HG03558 (cell line): ENCODE data around the gene PROSER3.
"Not testable (repeated sequence)": the region's sequence is repeated elsewhere in the genome, so short reads cannot be mapped to it uniquely, and the experiment has no call there.

ENCODE experiments used
- ATAC-seq: cut with Tn5 transposase; IDR thresholded peaks from one replicate; pipeline ENCODE4 v1.9.1; 2021; ENCODE audit warnings: moderate number of reproducible peaks; ENCODE audit not compliant: unreplicated experiment; ENCODE audit errors: extremely low read depth

The PROSER3 gene

DNA sequence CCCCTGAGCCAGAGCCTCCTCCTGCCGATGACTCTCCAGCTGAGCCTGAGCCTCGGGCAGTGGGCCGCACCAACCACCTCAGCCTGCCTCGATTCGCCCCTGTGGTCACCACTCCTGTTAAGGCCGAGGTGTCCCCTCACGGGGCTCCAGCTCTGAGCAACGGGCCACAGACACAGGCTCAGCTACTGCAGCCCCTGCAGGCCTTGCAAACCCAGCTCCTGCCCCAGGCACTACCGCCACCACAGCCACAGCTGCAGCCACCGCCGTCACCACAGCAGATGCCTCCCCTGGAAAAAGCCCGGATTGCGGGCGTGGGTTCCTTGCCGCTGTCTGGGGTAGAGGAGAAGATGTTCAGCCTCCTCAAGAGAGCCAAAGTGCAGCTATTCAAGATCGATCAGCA lies 36.6 kb upstream of the PROSER3 start:
- no peak for ATAC-seq

GRCh38 chr19:35722461-35722860 lies 35.5 kb upstream of the PROSER3 start:
- ATAC-seq, result no peak

- ATAC-seq, result no peak
Measured at GRCh38 chr19:35722897-35723296, 35.1 kb upstream of the PROSER3 start.

- no peak for ATAC-seq
Measured at GRCh38 chr19:35723671-35724070, 34.3 kb upstream of the PROSER3 start.

DNA sequence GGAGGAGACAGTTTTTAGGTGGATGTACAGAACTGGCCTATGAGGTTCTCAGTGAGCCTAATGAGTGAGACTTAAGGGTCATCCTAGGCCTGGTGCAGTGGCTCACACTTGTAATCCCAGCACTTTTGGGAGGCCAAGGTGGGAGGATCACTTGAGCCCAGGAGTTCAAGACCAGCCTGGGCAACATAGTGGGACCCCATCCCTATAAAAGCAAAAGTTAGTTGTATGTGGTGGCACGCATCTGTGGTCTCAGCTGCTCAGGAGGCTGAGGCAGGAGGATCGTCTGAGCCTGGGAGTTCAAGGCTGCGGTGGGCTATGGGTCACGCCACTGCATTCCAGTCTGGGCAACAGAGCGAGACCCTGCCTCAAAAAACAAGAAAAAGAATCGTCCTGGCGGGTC lies 33.8 kb upstream of the PROSER3 start:
- not testable (repeated sequence) for ATAC-seq

- ATAC-seq, result no peak
Measured at GRCh38 chr19:35724560-35724959, 33.4 kb upstream of the PROSER3 start.

DNA sequence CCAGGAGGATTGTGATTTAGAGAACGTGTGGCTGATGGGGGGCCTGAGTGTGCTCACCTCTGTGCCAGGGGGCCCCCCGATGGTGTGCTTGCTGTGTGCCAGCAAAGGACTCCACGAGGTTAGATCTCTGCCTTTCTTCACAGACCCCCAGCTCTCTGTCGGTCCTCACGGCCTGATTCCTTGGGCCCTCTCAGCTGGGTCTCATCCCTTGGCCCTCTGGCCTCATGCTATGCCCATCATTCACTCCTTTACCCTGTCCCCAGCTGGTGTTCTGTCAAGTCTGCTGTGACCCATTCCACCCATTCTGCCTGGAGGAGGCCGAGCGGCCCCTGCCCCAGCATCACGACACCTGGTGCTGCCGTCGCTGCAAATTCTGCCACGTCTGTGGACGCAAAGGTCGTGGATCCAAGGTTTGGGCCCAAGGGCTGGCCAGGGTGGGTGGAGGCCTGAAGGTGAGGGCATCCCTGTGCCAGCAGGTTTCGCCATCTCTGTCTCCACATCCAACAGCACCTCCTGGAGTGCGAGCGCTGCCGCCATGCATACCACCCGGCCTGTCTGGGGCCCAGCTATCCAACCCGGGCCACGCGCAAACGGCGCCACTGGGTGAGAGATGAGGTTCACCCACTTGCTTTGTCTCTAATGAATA lies 32.6 kb upstream of the PROSER3 start:
- ATAC-seq, result no peak

DNA sequence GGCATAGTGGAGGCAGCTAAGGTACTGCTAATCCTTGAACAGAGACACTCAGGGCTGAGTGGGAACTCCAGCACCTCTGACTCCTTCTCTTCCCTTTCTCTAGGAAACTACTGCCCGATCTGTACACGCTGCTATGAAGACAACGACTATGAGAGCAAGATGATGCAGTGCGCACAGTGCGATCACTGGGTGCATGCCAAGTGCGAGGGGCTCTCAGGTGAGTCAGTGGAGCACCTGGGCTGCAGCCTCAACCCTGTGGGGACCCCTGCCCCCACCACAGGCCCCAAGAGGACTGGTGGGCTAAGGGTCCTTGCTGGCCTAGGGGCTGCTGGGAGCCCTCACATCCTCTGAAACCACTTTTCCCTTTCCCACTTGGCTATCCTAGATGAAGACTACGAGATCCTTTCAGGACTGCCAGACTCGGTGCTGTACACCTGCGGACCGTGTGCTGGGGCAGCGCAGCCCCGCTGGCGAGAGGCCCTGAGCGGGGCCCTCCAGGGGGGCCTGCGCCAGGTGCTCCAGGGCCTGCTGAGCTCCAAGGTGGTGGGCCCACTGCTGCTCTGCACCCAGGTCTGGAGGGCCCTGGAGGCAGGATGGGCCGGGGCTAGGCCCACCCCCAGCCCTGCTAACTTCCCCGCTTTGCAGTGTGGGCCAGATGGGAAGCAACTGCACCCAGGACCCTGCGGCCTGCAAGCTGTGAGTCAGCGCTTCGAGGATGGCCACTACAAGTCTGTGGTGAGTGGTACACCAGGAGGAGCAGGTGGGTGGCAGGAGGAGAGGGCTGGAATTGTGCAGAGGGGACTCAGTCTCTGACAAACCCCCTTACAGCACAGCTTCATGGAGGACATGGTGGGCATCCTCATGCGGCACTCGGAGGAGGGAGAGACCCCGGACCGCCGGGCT lies 30.7 kb upstream of the PROSER3 start:
- no peak for ATAC-seq

GRCh38 chr19:35727956-35728706 lies 29.8 kb upstream of the PROSER3 start:
- ATAC-seq, result no peak

DNA sequence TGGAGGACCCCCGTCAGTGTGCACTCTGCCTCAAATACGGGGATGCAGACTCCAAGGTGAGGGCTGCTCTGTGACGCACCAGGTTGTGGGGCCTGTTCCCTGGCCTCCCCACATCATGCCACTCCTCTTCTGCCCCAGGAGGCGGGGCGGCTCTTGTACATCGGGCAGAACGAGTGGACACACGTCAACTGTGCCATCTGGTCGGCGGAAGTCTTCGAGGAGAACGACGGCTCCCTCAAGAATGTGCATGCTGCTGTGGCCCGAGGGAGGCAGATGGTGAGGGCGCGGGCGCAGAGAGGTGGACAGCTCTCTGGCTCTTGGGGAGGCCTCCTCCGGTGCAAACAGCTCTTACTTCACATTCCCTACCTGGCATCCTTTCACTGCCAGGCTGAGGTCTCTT lies 29.0 kb upstream of the PROSER3 start:
- ATAC-seq, result no peak

DNA sequence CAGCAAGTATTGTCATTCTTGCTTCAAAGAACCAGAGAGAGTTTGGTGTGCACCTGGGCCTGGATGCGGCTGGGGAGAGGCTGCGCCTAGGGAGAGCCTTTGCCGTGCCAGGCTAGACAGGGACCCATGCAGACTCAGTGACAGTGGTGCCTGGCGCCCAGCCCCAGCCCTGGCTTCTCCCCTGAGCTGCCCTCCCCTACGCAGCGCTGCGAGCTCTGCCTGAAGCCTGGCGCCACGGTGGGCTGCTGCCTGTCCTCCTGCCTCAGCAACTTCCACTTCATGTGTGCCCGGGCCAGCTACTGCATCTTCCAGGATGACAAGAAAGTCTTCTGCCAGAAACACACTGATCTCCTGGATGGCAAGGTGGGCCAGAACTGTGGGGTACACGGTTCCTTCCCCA lies 28.2 kb upstream of the PROSER3 start:
- ATAC-seq, result no peak

DNA sequence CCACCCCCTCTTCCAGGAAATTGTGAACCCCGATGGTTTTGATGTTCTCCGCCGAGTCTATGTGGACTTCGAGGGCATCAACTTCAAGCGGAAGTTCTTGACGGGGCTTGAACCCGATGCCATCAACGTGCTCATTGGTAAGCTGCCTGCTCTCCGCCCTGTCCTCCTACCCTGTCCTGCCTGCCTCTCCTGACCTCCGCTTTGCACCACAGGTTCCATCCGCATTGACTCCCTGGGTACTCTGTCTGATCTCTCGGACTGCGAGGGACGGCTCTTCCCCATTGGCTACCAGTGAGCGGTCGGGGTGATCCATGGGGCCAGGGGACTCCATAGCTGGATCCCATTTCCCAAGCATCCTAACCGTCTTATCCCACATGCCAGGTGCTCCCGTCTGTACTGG lies 27.6 kb upstream of the PROSER3 start:
- no peak for ATAC-seq

GRCh38 chr19:35731353-35731752 lies 26.6 kb upstream of the PROSER3 start:
- ATAC-seq, result no peak

DNA sequence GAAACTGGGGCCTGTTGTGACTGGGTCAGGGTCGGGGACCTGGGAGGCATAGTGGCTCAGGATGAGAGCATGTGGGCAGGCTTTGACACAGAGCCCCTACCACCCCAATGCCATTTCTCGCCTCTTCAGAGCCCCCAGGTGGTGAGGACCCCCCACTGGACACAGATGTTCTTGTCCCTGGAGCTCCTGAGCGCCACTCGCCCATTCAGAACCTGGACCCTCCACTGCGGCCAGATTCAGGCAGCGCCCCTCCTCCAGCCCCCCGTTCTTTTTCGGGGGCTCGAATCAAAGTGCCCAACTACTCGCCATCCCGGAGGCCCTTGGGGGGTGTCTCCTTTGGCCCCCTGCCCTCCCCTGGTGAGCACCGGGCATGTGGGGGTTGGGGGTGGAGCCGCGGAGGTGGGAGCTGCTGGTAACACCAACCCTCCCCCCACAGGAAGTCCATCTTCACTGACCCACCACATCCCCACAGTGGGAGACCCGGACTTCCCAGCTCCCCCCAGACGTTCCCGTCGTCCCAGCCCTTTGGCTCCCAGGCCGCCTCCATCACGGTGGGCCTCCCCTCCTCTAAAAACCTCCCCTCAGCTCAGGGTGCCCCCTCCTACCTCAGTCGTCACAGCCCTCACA lies 26.1 kb upstream of the PROSER3 start:
- ATAC-seq, result no peak

GRCh38 chr19:35732540-35733179 lies 25.3 kb upstream of the PROSER3 start:
- ATAC-seq, result no peak

- ATAC-seq, result no peak
Measured at GRCh38 chr19:35733180-35734125, 24.5 kb upstream of the PROSER3 start.

GRCh38 chr19:35734273-35734672 lies 23.7 kb upstream of the PROSER3 start:
- ATAC-seq, result no peak

DNA sequence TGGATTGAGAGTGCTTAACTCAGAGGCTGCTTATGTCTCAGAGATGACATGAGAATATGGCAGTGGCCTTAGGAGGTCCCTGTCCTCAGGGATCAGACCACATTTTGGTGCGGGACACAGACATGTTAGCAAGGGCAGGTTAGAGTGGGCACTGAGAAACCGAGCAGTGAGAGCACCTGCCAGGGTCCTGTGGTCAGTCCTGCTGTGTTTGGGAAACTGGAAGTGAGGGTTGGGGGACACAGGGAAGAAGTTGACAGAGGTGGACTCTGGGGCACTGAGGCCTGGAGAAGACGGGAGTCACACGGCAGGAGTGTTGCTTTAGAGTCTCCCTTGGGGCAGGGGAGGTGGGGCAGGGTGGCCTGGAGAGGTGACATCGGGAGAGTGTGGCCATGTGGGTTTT lies 23.1 kb upstream of the PROSER3 start:
- no peak for ATAC-seq
